Breast epithelium (tissue), 4 donors: ENCODE measurements around the gene STEAP3. TPM values are rescaled to one million over a fixed set of nuclear protein-coding genes. Genes with fewer than 3 reads are reported as not detected.

Source experiments
- DNase-seq, 2 donors: peaks; one replicate each; pipeline ENCODE4 v3.0.0-alpha.2; 2019; ENCODE audit warnings: low spot score in 2 of 2
- H3K27ac ChIP-seq, 2 donors: fragments of 200-600 bp; sonication (generic) in 1 of 2; one replicate each; pipeline ENCODE4 v1.5.1; 2016 to 2019; ENCODE audit warnings: mild to moderate bottlenecking in 1 of 2
- H3K27me3 ChIP-seq, 2 donors: fragments of 200-600 bp; sonication (generic) in 1 of 2; one replicate each; pipeline versions ENCODE4 v1.5.1 to v1.6.0; 2017 to 2019; ENCODE audit warnings: control low read depth in 1 of 2, mild to moderate bottlenecking in 1 of 2
- H3K36me3 ChIP-seq: fragments of 200-600 bp; one replicate; pipeline ENCODE4 v1.5.1; 2019
- H3K4me1 ChIP-seq, 2 donors: fragments of 200-600 bp; sonication (generic); one replicate each; pipeline ENCODE4 v1.5.1; 2016 to 2019; ENCODE audit warnings: control low read depth in 1 of 2
- H3K4me3 ChIP-seq, 3 donors: fragments of 200-600 bp; sonication (generic); 1 replicate in 2 of 3; 2 replicates in 1 of 3; pipeline ENCODE4 v1.5.1; 2016 to 2019; ENCODE audit warnings: mild to moderate bottlenecking in 3 of 3, moderate library complexity in 2 of 3
- H3K9me3 ChIP-seq, 2 donors: fragments of 200-600 bp; sonication (generic) in 1 of 2; one replicate each; pipeline ENCODE4 v1.5.1; 2016 to 2019; ENCODE audit warnings: control low read depth in 1 of 2
- CTCF ChIP-seq, 3 donors: fragments of 450-650 bp; IDR thresholded peaks; one replicate each; pipeline ENCODE4 v1.5.1; 2016 to 2017; ENCODE audit warnings: antibody characterized with exemption in 3 of 3, mild to moderate bottlenecking in 3 of 3, moderate library complexity in 3 of 3
- POLR2A ChIP-seq: fragments of 450-650 bp; IDR thresholded peaks from one replicate; pipeline ENCODE4 v1.6.1; 2016; ENCODE audit warnings: antibody characterized with exemption, mild to moderate bottlenecking, moderate library complexity
- POLR2AphosphoS5 ChIP-seq, 3 donors: sonication (generic); formaldehyde crosslinking; IDR thresholded peaks; one replicate each; pipeline ENCODE4 v1.6.1; 2017; ENCODE audit warnings: antibody characterized with exemption in 3 of 3
- intact Hi-C: fragments of 100-400 bp; cut with DNase I; formaldehyde crosslinking; loops from one replicate; pipeline ENCODE4 v1.15.1; 2023; ENCODE audit warnings: low total_unique reads
- total RNA-seq, 3 donors: library from RNA; depleted of rRNA; stranded (reverse); fragments of >200 nt; gene quantifications; one replicate each; pipeline ENCODE4 v1.1.0, GENCODE V29; 2016

STEAP3 gene
- total RNA-seq, 3 donors from 2014 or later: 11.2 to 52.2 (median 49.8) TPM

GRCh38 chr2:119241205-119241532 is 17.5 kb downstream of the STEAP3 start:
- H3K36me3 ChIP-seq: no peaks in the 10 kb centered on the region
- intact Hi-C loops: no loop called here
- peaks cover 0 to 10% of the 10 kb centered on the region in 2 donors for H3K4me1 ChIP-seq
- peak overlapping the region in 1 of 2 donors; percentile 78 for H3K27ac ChIP-seq
- TF ChIP-seq POLR2AphosphoS5 (IDR thresholded peaks at IDR 0.05) (no peak), CTCF (IDR thresholded peaks at IDR 0.05) (no peak), POLR2A (no peak)
- H3K27me3 ChIP-seq: no peaks in the 10 kb centered on the region
- DNase-seq: no peak
- no peaks in the 10 kb centered on the region for H3K9me3 ChIP-seq
- no peak overlapping the region for H3K4me3 ChIP-seq

- Histone ChIP-seq H3K4me1 (peaks cover 0 to 10% of the 10 kb centered on the region in 2 donors), H3K27me3 (no peaks in the 10 kb centered on the region), H3K36me3 (no peaks in the 10 kb centered on the region), H3K27ac (no peak overlapping the region), H3K9me3 (no peaks in the 10 kb centered on the region), H3K4me3 (no peak overlapping the region)
- intact Hi-C loops: no loop called here
- no peak for DNase-seq
- no peak for TF ChIP-seq CTCF (IDR thresholded peaks at IDR 0.05)
- TF ChIP-seq POLR2A: no peak
- TF ChIP-seq POLR2AphosphoS5 (IDR thresholded peaks at IDR 0.05): no peak
Measured at GRCh38 chr2:119242276-119243119, 18.9 kb downstream of the STEAP3 start.

- no peaks in the 10 kb centered on the region for H3K9me3 ChIP-seq
- H3K4me1 ChIP-seq: peaks cover 0 to 10% of the 10 kb centered on the region in 2 donors
- intact Hi-C loops: no loop called here
- H3K27me3 ChIP-seq: no peaks in the 10 kb centered on the region
- no peak overlapping the region for H3K4me3 ChIP-seq
- no peak for DNase-seq
- no peak for TF ChIP-seq POLR2A
- H3K27ac ChIP-seq: no peak overlapping the region
- H3K36me3 ChIP-seq: no peaks in the 10 kb centered on the region
Measured at GRCh38 chr2:119243621-119244020, 20.0 kb downstream of the STEAP3 start.

GRCh38 chr2:119245076-119245840 is 21.6 kb downstream of the STEAP3 start:
- intact Hi-C loops: loop anchor here (5.0 kb wide), 1 partner anchor 1317 kb away; no protein-coding TSS in a partner anchor
- peaks cover 0 to 8% of the 10 kb centered on the region in 2 donors for H3K4me1 ChIP-seq
- H3K36me3 ChIP-seq: no peaks in the 10 kb centered on the region
- H3K27me3 ChIP-seq: no peaks in the 10 kb centered on the region
- no peak for DNase-seq
- no peak for TF ChIP-seq POLR2A
- no peak for TF ChIP-seq POLR2AphosphoS5 (IDR thresholded peaks at IDR 0.05)
- no peak for TF ChIP-seq CTCF (IDR thresholded peaks at IDR 0.05)
- no peaks in the 10 kb centered on the region for H3K9me3 ChIP-seq
- H3K27ac ChIP-seq: no peak overlapping the region
- H3K4me3 ChIP-seq: no peak overlapping the region

- Histone ChIP-seq H3K9me3 (no peaks in the 10 kb centered on the region), H3K27ac (no peak overlapping the region), H3K27me3 (no peaks in the 10 kb centered on the region), H3K36me3 (no peaks in the 10 kb centered on the region), H3K4me3 (no peak overlapping the region), H3K4me1 (peaks cover 0 to 2% of the 10 kb centered on the region in 2 donors)
- DNase-seq: no peak
- TF ChIP-seq POLR2AphosphoS5 (IDR thresholded peaks at IDR 0.05) (no peak), CTCF (IDR thresholded peaks at IDR 0.05) (no peak), POLR2A (no peak)
- intact Hi-C loops: loop anchor here (5.0 kb wide), 1 partner anchor 1316 kb away; no protein-coding TSS in a partner anchor
Measured at GRCh38 chr2:119245841-119246230, 22.2 kb downstream of the STEAP3 start.
